Measurements from ENCODE around the gene MSRB2.

The MSRB2 gene

GRCh38 chr10:23121135-23121534, 25.8 kb downstream of the MSRB2 start:
- Histone ChIP-seq H3K9me3 (ENCODE audit: insufficient read depth, low read length, severe bottlenecking) (no peaks in the 10 kb centered on the region), H3K79me2 (ENCODE audit: insufficient read depth, low read length) (no peaks in the 10 kb centered on the region), H3K4me3 (ENCODE audit: low read depth in 1 of 2, low read length in 2 of 2) (no peak overlapping the region), H3K4me1 (ENCODE audit: insufficient read depth, low read length) (no peaks in the 10 kb centered on the region), H3K27me3 (ENCODE audit: insufficient read depth, low read length, poor library complexity) (no peaks in the 10 kb centered on the region), H3K36me3 (ENCODE audit: insufficient read depth, low read length) (peaks cover 10% of the 10 kb centered on the region), H3K27ac (ENCODE audit: low read length) (no peak overlapping the region), H2AFZ (ENCODE audit: low read depth, low read length) (no peak overlapping the region), H3K4me2 (ENCODE audit: insufficient read depth, low read length) (no peak overlapping the region), H3K9ac (ENCODE audit: low read depth, low read length) (no peak overlapping the region), H4K20me1 (ENCODE audit: insufficient read depth, low read length) (no peaks in the 10 kb centered on the region)
- TF ChIP-seq EZH2 (IDR thresholded peaks at IDR 0.05; ENCODE audit: borderline replicate concordance, low read depth, low read length, severe bottlenecking), result no peak
- TF ChIP-seq CTCF (IDR thresholded peaks at IDR 0.05; ENCODE audit: borderline replicate concordance, extremely low read depth, low read length, poor library complexity, severe bottlenecking), result no peak
- DNase-seq (no peak), ATAC-seq (ENCODE audit: insufficient read depth, low read depth) (no peak)

- no peaks in the 10 kb centered on the region for H3K79me2 ChIP-seq (ENCODE audit: insufficient read depth, low read length)
- H3K36me3 ChIP-seq (ENCODE audit: insufficient read depth, low read length), result no peaks in the 10 kb centered on the region
- no peak for TF ChIP-seq EZH2 (IDR thresholded peaks at IDR 0.05; ENCODE audit: borderline replicate concordance, low read depth, low read length, severe bottlenecking)
- no peak overlapping the region for H3K27ac ChIP-seq (ENCODE audit: low read length)
- no peak overlapping the region for H2AFZ ChIP-seq (ENCODE audit: low read depth, low read length)
- no peak for DNase-seq
- ATAC-seq (ENCODE audit: insufficient read depth, low read depth), result no peak
- H3K27me3 ChIP-seq (ENCODE audit: insufficient read depth, low read length, poor library complexity), result no peaks in the 10 kb centered on the region
- no peak overlapping the region for H3K4me2 ChIP-seq (ENCODE audit: insufficient read depth, low read length)
- no peak overlapping the region for H3K9ac ChIP-seq (ENCODE audit: low read depth, low read length)
- H3K4me1 ChIP-seq (ENCODE audit: insufficient read depth, low read length), result no peaks in the 10 kb centered on the region
- H3K4me3 ChIP-seq (ENCODE audit: low read depth in 1 of 2, low read length in 2 of 2), result no peak overlapping the region
- no peaks in the 10 kb centered on the region for H3K9me3 ChIP-seq (ENCODE audit: insufficient read depth, low read length, severe bottlenecking)
- no peaks in the 10 kb centered on the region for H4K20me1 ChIP-seq (ENCODE audit: insufficient read depth, low read length)
These were observed 41.1 kb downstream of the MSRB2 start for GRCh38 chr10:23136462-23136861.

- Histone ChIP-seq H3K4me1 (ENCODE audit: insufficient read depth, low read length) (no peaks in the 10 kb centered on the region), H2AFZ (ENCODE audit: low read depth, low read length) (no peak overlapping the region), H3K79me2 (ENCODE audit: insufficient read depth, low read length) (no peaks in the 10 kb centered on the region), H3K4me2 (ENCODE audit: insufficient read depth, low read length) (no peak overlapping the region), H3K27ac (ENCODE audit: low read length) (no peak overlapping the region), H3K9me3 (ENCODE audit: insufficient read depth, low read length, severe bottlenecking) (no peaks in the 10 kb centered on the region), H3K4me3 (ENCODE audit: low read depth in 1 of 2, low read length in 2 of 2) (no peak overlapping the region), H4K20me1 (ENCODE audit: insufficient read depth, low read length) (no peaks in the 10 kb centered on the region), H3K36me3 (ENCODE audit: insufficient read depth, low read length) (no peaks in the 10 kb centered on the region), H3K9ac (ENCODE audit: low read depth, low read length) (no peak overlapping the region), H3K27me3 (ENCODE audit: insufficient read depth, low read length, poor library complexity) (no peaks in the 10 kb centered on the region)
- ATAC-seq (ENCODE audit: insufficient read depth, low read depth) (no peak), DNase-seq (no peak)
- TF ChIP-seq EZH2 (IDR thresholded peaks at IDR 0.05; ENCODE audit: borderline replicate concordance, low read depth, low read length, severe bottlenecking), result no peak
- TF ChIP-seq CTCF (IDR thresholded peaks at IDR 0.05; ENCODE audit: borderline replicate concordance, extremely low read depth, low read length, poor library complexity, severe bottlenecking), result no peak
These were observed 44.3 kb downstream of the MSRB2 start for GRCh38 chr10:23139677-23140076.

- H3K4me1 ChIP-seq (ENCODE audit: insufficient read depth, low read length), result no peaks in the 10 kb centered on the region
- H3K9ac ChIP-seq (ENCODE audit: low read depth, low read length), result no peak overlapping the region
- H3K4me3 ChIP-seq (ENCODE audit: low read depth in 1 of 2, low read length in 2 of 2), result no peak overlapping the region
- H4K20me1 ChIP-seq (ENCODE audit: insufficient read depth, low read length), result no peaks in the 10 kb centered on the region
- H3K36me3 ChIP-seq (ENCODE audit: insufficient read depth, low read length), result no peaks in the 10 kb centered on the region
- ATAC-seq (ENCODE audit: insufficient read depth, low read depth) (no peak), DNase-seq (no peak)
- H2AFZ ChIP-seq (ENCODE audit: low read depth, low read length), result no peak overlapping the region
- no peak for TF ChIP-seq CTCF (IDR thresholded peaks at IDR 0.05; ENCODE audit: borderline replicate concordance, extremely low read depth, low read length, poor library complexity, severe bottlenecking)
- TF ChIP-seq EZH2 (IDR thresholded peaks at IDR 0.05; ENCODE audit: borderline replicate concordance, low read depth, low read length, severe bottlenecking), result no peak
- no peaks in the 10 kb centered on the region for H3K9me3 ChIP-seq (ENCODE audit: insufficient read depth, low read length, severe bottlenecking)
- H3K79me2 ChIP-seq (ENCODE audit: insufficient read depth, low read length), result no peaks in the 10 kb centered on the region
- no peak overlapping the region for H3K27ac ChIP-seq (ENCODE audit: low read length)
- no peak overlapping the region for H3K4me2 ChIP-seq (ENCODE audit: insufficient read depth, low read length)
- H3K27me3 ChIP-seq (ENCODE audit: insufficient read depth, low read length, poor library complexity), result no peaks in the 10 kb centered on the region
These were observed 46.6 kb downstream of the MSRB2 start for GRCh38 chr10:23141995-23142394.
